CD4-positive, alpha-beta memory T cell (primary cell): Measurements from ENCODE around the gene SLC6A17. TPM values are rescaled to one million over a fixed set of nuclear protein-coding genes. Genes with fewer than 3 reads are reported as not detected.

Experiments
- CTCF ChIA-PET: fragments of 350-600 bp; sonication (Branson Sonifier 250); formaldehyde crosslinking; loops from one replicate; lab custom pipeline; 2021; ENCODE audit warnings: inconsistent platforms; ENCODE audit not compliant: partially characterized antibody; lab: Charles Lee
- POLR2A ChIA-PET: fragments of 350-600 bp; sonication (Branson Sonifier 250); formaldehyde crosslinking; loops from one replicate; lab custom pipeline; 2021; ENCODE audit not compliant: partially characterized antibody; lab: Charles Lee
- DNase-seq, 5 donors: peaks; one replicate each; pipeline versions ENCODE4 v3.0.0 to v3.0.0-alpha.2; 2020 to 2022; ENCODE audit warnings: mixed read lengths in 1 of 5
- H3K27ac ChIP-seq: one replicate; pipeline ENCODE4 v1.7.0; 2013; ENCODE audit warnings: low read depth, low read length
- H3K27me3 ChIP-seq: 2 replicates; pipeline ENCODE4 v1.7.0; 2013; ENCODE audit warnings: mild to moderate bottlenecking, low read length, moderate library complexity; ENCODE audit not compliant: insufficient read depth
- H3K36me3 ChIP-seq: 2 replicates; pipeline ENCODE4 v1.7.0; 2013; ENCODE audit warnings: mild to moderate bottlenecking, low read length, moderate library complexity; ENCODE audit not compliant: insufficient read depth
- H3K4me1 ChIP-seq: 2 replicates; pipeline ENCODE4 v1.7.0; 2013; ENCODE audit warnings: mild to moderate bottlenecking, low read length, moderate library complexity; ENCODE audit not compliant: insufficient read depth
- H3K4me3 ChIP-seq, 2 donors: one replicate each; pipeline ENCODE4 v1.7.0; 2013; ENCODE audit warnings: low read length in 2 of 2, mild to moderate bottlenecking in 1 of 2
- H3K9me3 ChIP-seq, 2 donors: one replicate each; pipeline ENCODE4 v1.7.0; 2013; ENCODE audit warnings: low read length in 2 of 2, control low read depth in 1 of 2; ENCODE audit not compliant: control insufficient read depth in 1 of 2
- H3K27ac Mint-ChIP-seq, 7 donors: one replicate each; pipeline ENCODE4 v1.8.0; 2020 to 2021; ENCODE audit warnings: mixed read lengths in 7 of 7, mild to moderate bottlenecking in 6 of 7, inconsistent platforms in 3 of 7, moderate library complexity in 3 of 7
- H3K27me3 Mint-ChIP-seq, 2 donors: one replicate each; pipeline ENCODE4 v1.8.0; 2020 to 2021; ENCODE audit warnings: mixed read lengths in 2 of 2
- H3K36me3 Mint-ChIP-seq, 2 donors: one replicate each; pipeline ENCODE4 v1.8.0; 2020 to 2021; ENCODE audit warnings: mixed read lengths in 2 of 2, inconsistent platforms in 1 of 2, mild to moderate bottlenecking in 1 of 2
- H3K4me1 Mint-ChIP-seq, 4 donors: one replicate each; pipeline ENCODE4 v1.8.0; 2020 to 2021; ENCODE audit warnings: mixed read lengths in 4 of 4, mild to moderate bottlenecking in 1 of 4
- H3K4me3 Mint-ChIP-seq, 8 donors: one replicate each; pipeline ENCODE4 v1.8.0; 2020 to 2021; ENCODE audit warnings: mixed read lengths in 8 of 8, mild to moderate bottlenecking in 7 of 8, moderate library complexity in 6 of 8, inconsistent platforms in 3 of 8
- H3K9me3 Mint-ChIP-seq, 8 donors: one replicate each; pipeline ENCODE4 v1.8.0; 2020 to 2021; ENCODE audit warnings: mixed read lengths in 8 of 8, mild to moderate bottlenecking in 5 of 8, inconsistent platforms in 3 of 8, moderate library complexity in 1 of 8
- intact Hi-C: fragments of 100-400 bp; cut with micrococcal nuclease; formaldehyde crosslinking; loops from one replicate; pipeline ENCODE4 v1.15.1; 2023
- polyA plus RNA-seq, 2 donors: library from polyadenylated mRNA; unstranded; fragments of 300-500 nt; fragmentation: Illumina TruSeq; gene quantifications; one replicate each; pipeline ENCODE4 v1.2.3, GENCODE V29; 2021
- total RNA-seq, 2 experiments: library from RNA; stranded (reverse); gene quantifications; one replicate each; pipeline ENCODE4 v1.2.3, GENCODE V29; 2021

Gene SLC6A17
- total and polyA plus RNA-seq, 4 experiments from 2014 or later, result not detected

DNA sequence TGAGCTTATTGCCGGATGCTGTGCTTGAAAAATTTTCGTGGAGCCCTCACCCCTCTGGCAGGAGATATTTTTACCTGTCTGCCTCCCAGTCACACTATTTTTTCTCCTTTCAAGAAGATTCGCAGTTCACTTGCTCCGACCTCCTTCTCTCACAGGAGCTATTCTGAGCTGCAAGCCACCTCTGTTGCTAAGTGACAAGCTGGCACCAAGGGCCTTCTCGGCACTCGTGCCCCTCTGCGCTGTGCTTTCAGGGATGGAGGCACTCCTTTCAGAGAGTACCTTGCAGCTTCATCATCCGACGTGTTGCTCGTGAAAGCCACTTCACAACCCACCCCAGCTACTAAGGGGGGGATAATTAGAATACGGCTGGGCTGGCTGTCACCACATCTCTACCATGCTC is 11.6 kb downstream of the SLC6A17 start:
- DNase-seq, result no peak
- Mint-ChIP-seq H3K9me3 (peaks cover 2 to 8% (median 5%) of the 10 kb centered on the region in 8 donors), H3K27ac (no peak overlapping the region), H3K4me3 (no peak overlapping the region), H3K4me1 (no peaks in the 10 kb centered on the region), H3K27me3 (peaks cover 21 to 26% of the 10 kb centered on the region in 2 donors), H3K36me3 (peaks cover 0 to 6% of the 10 kb centered on the region in 2 donors)
- H3K4me1 ChIP-seq, result no peaks in the 10 kb centered on the region
- H3K4me3 ChIP-seq, result no peak overlapping the region
- H3K27me3 ChIP-seq, result peaks cover 2% of the 10 kb centered on the region
- no peaks in the 10 kb centered on the region for H3K36me3 ChIP-seq
- intact Hi-C loops, result no loop called here
- H3K9me3 ChIP-seq, result no peaks in the 10 kb centered on the region
- CTCF ChIA-PET, result interaction anchor here (1.5 kb wide), 1 partner anchor 35 kb away, joined by 3 read pairs; no protein-coding TSS in a partner anchor
- POLR2A ChIA-PET, result no interaction called here
- no peak overlapping the region for H3K27ac ChIP-seq

DNA sequence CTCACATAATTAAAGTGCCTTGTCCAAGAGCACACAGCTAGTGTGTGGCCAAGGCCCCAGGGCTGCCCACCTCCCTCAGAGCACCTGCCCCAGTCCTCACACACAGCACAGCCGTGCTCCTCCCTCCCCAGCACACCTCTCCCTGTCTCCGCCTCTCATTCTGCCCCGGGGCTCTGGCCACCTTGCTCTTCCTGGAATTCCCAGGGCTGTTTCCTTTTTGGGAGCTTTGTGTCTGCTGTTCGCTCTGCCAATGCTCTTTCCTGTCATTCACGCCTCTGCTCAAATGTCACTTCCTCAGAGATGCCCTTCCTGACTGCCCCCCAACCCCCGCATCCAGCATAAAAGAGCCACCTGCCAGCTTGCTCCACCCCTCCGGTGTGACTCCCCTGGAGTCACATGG is 13.3 kb downstream of the SLC6A17 start:
- no peaks in the 10 kb centered on the region for H3K36me3 ChIP-seq
- Mint-ChIP-seq H3K27me3 (peaks cover 15 to 20% of the 10 kb centered on the region in 2 donors), H3K36me3 (peaks cover 0 to 3% of the 10 kb centered on the region in 2 donors), H3K27ac (no peak overlapping the region), H3K4me3 (no peak overlapping the region), H3K9me3 (peaks cover 0 to 7% (median 2%) of the 10 kb centered on the region in 8 donors), H3K4me1 (no peaks in the 10 kb centered on the region)
- ChIA-PET CTCF (no interaction called here), POLR2A (no interaction called here)
- intact Hi-C loops, result no loop called here
- H3K4me1 ChIP-seq, result no peaks in the 10 kb centered on the region
- H3K27ac ChIP-seq, result no peak overlapping the region
- no peak for DNase-seq
- H3K4me3 ChIP-seq, result no peak overlapping the region
- H3K27me3 ChIP-seq, result no peaks in the 10 kb centered on the region
- no peaks in the 10 kb centered on the region for H3K9me3 ChIP-seq

DNA sequence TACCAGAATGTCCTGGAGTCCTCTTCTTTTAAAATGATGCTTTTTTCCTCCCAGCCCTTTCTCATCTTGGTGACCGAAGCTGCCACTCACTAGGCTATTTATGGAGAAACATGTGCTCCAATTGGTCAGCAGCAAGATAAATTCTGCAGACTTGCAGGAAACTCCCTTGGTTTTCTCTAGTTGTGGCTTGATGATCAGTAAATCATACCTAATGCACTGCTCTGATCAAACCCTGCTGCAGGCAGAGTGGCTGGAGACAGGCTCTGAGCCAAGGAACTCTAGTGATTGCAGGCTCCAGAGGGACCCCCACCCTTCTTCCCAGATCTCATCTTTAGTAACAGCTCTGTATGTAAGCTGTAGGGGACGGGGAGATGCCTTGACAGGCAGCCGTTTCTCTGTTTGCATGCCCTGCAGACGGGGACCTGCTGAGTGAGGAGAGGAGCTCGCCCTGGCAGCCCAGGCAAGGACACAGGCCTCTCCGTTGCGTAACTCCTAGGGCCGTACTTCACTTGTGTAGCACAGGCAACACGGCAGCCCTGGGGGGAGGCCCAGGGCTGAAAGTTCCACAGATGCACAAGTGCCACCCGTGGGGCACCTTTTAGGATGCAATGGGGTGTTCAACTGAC is 14.5 kb downstream of the SLC6A17 start:
- Histone ChIP-seq H3K9me3 (no peaks in the 10 kb centered on the region), H3K36me3 (no peaks in the 10 kb centered on the region), H3K27ac (no peak overlapping the region), H3K27me3 (no peaks in the 10 kb centered on the region), H3K4me1 (no peaks in the 10 kb centered on the region), H3K4me3 (no peak overlapping the region)
- Mint-ChIP-seq H3K4me3 (no peak overlapping the region), H3K27ac (no peak overlapping the region), H3K36me3 (peaks cover 0 to 3% of the 10 kb centered on the region in 2 donors), H3K27me3 (peaks cover 9 to 11% of the 10 kb centered on the region in 2 donors), H3K9me3 (peaks cover 0 to 7% (median 2%) of the 10 kb centered on the region in 8 donors), H3K4me1 (no peaks in the 10 kb centered on the region)
- DNase-seq, result no peak
- ChIA-PET CTCF (no interaction called here), POLR2A (no interaction called here)
- intact Hi-C loops, result no loop called here

DNA sequence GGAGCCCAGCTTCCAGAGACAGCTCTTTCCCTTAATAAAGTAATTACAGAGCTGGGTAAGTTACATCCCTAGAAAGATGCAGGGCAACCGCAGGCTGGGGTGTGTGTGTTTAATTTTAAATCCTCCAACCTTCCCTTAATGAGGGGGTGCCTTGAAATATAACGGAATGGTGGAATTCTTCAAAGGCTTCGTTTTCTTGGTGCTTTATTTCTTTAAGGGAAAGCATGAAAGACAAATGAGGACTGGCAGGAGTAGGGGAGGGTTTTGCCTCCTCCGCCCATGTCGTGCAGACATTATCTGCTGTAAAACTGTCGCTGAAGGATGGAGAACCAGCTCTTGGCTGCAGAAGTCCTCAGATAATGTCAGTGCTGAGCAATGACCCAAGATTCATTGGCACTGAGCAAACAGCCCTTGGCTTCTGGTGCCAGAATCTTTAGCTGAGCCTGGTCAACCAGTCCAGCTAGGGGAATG is 15.5 kb downstream of the SLC6A17 start:
- Mint-ChIP-seq H3K9me3 (peaks cover 0 to 2% (median 0%) of the 10 kb centered on the region in 8 donors), H3K27ac (no peak overlapping the region), H3K4me1 (no peaks in the 10 kb centered on the region), H3K4me3 (no peak overlapping the region), H3K36me3 (peaks cover 0 to 3% of the 10 kb centered on the region in 2 donors), H3K27me3 (peaks cover 3% of the 10 kb centered on the region in 2 donors)
- no peaks in the 10 kb centered on the region for H3K27me3 ChIP-seq
- no peaks in the 10 kb centered on the region for H3K9me3 ChIP-seq
- H3K4me1 ChIP-seq, result no peaks in the 10 kb centered on the region
- intact Hi-C loops, result no loop called here
- POLR2A ChIA-PET, result no interaction called here
- CTCF ChIA-PET, result no interaction called here
- no peaks in the 10 kb centered on the region for H3K36me3 ChIP-seq
- no peak overlapping the region for H3K27ac ChIP-seq
- no peak for DNase-seq
- H3K4me3 ChIP-seq, result no peak overlapping the region

DNA sequence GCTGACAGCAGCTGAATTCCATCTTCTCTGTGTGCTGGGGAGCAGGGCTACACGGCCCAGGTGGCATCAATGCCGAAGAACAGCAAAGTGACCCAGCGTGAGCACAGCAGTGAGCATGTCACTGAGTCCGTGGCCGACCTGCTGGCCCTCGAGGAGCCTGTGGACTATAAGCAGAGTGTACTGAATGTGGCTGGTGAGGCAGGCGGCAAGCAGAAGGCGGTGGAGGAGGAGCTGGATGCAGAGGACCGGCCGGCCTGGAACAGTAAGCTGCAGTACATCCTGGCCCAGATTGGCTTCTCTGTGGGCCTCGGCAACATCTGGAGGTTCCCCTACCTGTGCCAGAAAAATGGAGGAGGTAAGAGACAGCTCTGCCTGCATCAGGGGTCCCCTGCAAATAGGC is 16.6 kb downstream of the SLC6A17 start:
- peaks cover 0 to 1% (median 0%) of the 10 kb centered on the region in 8 donors for H3K9me3 Mint-ChIP-seq
- no peaks in the 10 kb centered on the region for H3K9me3 ChIP-seq
- H3K27me3 Mint-ChIP-seq, result peaks cover 3 to 6% of the 10 kb centered on the region in 2 donors
- no peak overlapping the region for H3K27ac ChIP-seq
- CTCF ChIA-PET, result interaction anchor here (1.2 kb wide), 1 partner anchor 30 kb away, joined by 3 read pairs; no protein-coding TSS in a partner anchor
- H3K36me3 ChIP-seq, result no peaks in the 10 kb centered on the region
- no peak overlapping the region for H3K27ac Mint-ChIP-seq
- no peak overlapping the region for H3K4me3 ChIP-seq
- H3K36me3 Mint-ChIP-seq, result peaks cover 0 to 1% of the 10 kb centered on the region in 2 donors
- no peak for DNase-seq
- H3K4me1 Mint-ChIP-seq, result no peaks in the 10 kb centered on the region
- POLR2A ChIA-PET, result no interaction called here
- no peaks in the 10 kb centered on the region for H3K4me1 ChIP-seq
- H3K4me3 Mint-ChIP-seq, result no peak overlapping the region
- intact Hi-C loops, result no loop called here
- H3K27me3 ChIP-seq, result no peaks in the 10 kb centered on the region

DNA sequence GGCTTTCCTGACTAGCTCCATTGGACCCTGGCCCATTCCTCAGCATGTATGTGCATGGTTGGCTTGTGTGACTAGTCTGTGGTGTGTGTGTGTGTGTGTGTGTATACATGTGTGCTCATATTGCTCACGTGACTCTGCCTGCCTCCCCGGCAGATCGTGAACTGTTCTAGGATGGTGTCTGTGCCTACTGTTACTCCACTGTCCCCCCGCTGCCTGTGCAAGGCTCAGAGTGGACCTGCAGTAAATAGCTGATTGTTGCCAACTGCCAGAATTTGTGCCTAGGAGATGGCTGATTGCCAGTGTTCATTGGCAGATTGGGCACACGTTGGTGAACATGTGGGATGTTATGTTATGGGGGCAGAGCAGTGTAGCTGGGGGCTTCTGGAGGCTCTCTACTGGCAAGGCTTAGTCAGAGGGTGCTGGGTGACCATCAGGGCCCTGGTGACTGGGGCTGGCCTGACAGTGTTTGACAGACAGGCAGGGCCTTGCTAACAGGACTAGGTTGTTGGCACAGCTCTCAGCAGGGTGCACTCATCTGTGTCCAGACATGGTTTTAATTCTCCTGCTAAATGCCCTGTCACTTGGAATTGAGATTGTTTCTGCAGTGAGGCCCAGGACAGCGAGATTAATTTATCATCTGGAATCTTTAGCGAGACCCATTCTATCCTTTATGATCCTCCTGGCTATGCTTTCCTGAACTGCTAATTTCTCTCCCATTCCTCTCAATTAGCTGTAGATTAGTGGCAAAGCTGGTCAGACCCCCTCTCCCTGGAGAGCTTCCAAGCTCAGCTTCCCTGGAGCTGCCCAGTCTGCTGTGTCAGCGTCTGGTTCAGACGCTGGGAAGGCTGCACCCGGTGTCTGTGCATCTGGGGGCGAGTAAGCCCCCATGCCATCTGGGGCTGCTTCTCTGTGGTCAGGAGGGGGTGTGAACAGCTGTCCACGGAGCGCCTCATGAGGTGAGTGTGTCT is 20.8 kb downstream of the SLC6A17 start:
- CTCF ChIA-PET, result interaction anchor here (1.9 kb wide), 1 partner anchor 141 kb away, joined by 4 read pairs; no protein-coding TSS in a partner anchor
- no peaks in the 10 kb centered on the region for H3K4me1 Mint-ChIP-seq

DNA sequence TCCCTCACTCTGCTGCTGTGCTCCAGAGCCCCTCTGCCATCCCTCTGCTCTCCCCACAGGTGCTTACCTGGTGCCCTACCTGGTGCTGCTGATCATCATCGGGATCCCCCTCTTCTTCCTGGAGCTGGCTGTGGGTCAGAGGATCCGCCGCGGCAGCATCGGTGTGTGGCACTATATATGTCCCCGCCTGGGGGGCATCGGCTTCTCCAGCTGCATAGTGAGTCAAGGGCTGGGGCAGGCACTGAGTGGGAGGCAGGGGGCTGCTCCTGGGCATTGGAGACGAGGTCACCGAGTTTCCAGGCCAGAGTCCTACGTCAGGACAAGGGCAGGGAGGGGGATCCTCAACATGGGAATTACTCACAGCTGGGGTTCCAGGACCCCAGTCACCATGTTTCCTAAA is 21.7 kb downstream of the SLC6A17 start:
- Histone ChIP-seq H3K27ac (no peak overlapping the region), H3K36me3 (no peaks in the 10 kb centered on the region), H3K4me3 (no peak overlapping the region), H3K27me3 (no peaks in the 10 kb centered on the region), H3K9me3 (no peaks in the 10 kb centered on the region), H3K4me1 (no peaks in the 10 kb centered on the region)
- intact Hi-C loops, result no loop called here
- Mint-ChIP-seq H3K9me3 (no peaks in the 10 kb centered on the region), H3K36me3 (no peaks in the 10 kb centered on the region), H3K4me1 (no peaks in the 10 kb centered on the region), H3K27me3 (peaks cover 0 to 19% of the 10 kb centered on the region in 2 donors), H3K4me3 (no peak overlapping the region), H3K27ac (no peak overlapping the region)
- no peak for DNase-seq
- CTCF ChIA-PET, result interaction anchor here (1.9 kb wide), 1 partner anchor 140 kb away, joined by 4 read pairs; no protein-coding TSS in a partner anchor
- POLR2A ChIA-PET, result no interaction called here

More for the DNA sequence above, 20.8 kb downstream of the SLC6A17 start:
- Histone ChIP-seq H3K4me3 (no peak overlapping the region), H3K27me3 (no peaks in the 10 kb centered on the region), H3K9me3 (no peaks in the 10 kb centered on the region), H3K4me1 (no peaks in the 10 kb centered on the region), H3K27ac (no peak overlapping the region), H3K36me3 (no peaks in the 10 kb centered on the region)
- Mint-ChIP-seq H3K4me3 (no peak overlapping the region), H3K36me3 (no peaks in the 10 kb centered on the region), H3K9me3 (no peaks in the 10 kb centered on the region), H3K27me3 (peaks cover 0 to 19% of the 10 kb centered on the region in 2 donors), H3K27ac (no peak overlapping the region)
- DNase-seq, result no peak
- intact Hi-C loops, result no loop called here
- POLR2A ChIA-PET, result no interaction called here
